ENCODE results near the gene LRRC45.

GRCh38 chr17:82031885-82032627, 9.0 kb downstream of the LRRC45 start:
- TF ChIP-seq, protein P1, sequence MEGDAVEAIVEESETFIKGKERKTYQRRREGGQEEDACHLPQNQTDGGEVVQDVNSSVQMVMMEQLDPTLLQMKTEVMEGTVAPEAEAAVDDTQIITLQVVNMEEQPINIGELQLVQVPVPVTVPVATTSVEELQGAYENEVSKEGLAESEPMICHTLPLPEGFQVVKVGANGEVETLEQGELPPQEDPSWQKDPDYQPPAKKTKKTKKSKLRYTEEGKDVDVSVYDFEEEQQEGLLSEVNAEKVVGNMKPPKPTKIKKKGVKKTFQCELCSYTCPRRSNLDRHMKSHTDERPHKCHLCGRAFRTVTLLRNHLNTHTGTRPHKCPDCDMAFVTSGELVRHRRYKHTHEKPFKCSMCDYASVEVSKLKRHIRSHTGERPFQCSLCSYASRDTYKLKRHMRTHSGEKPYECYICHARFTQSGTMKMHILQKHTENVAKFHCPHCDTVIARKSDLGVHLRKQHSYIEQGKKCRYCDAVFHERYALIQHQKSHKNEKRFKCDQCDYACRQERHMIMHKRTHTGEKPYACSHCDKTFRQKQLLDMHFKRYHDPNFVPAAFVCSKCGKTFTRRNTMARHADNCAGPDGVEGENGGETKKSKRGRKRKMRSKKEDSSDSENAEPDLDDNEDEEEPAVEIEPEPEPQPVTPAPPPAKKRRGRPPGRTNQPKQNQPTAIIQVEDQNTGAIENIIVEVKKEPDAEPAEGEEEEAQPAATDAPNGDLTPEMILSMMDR (IDR thresholded peaks at IDR 0.05): peak in 1 of 3 donors; percentile 11
- TF ChIP-seq POLR2A (IDR thresholded peaks at IDR 0.05) (no peak), EP300 (IDR thresholded peaks at IDR 0.05) (no peak)
